Breast epithelium (tissue), 4 donors: ENCODE data around the gene UCP2. TPM values are rescaled to one million over a fixed set of nuclear protein-coding genes. Genes with fewer than 3 reads are reported as not detected.

Experiments used
- DNase-seq, 2 donors: peaks; one replicate each; pipeline ENCODE4 v3.0.0-alpha.2; 2019; ENCODE audit warnings: low spot score in 2 of 2
- H3K27ac ChIP-seq, 2 donors: fragments of 200-600 bp; sonication (generic) in 1 of 2; one replicate each; pipeline ENCODE4 v1.5.1; 2016 to 2019; ENCODE audit warnings: mild to moderate bottlenecking in 1 of 2
- H3K27me3 ChIP-seq, 2 donors: fragments of 200-600 bp; sonication (generic) in 1 of 2; one replicate each; pipeline versions ENCODE4 v1.5.1 to v1.6.0; 2017 to 2019; ENCODE audit warnings: control low read depth in 1 of 2, mild to moderate bottlenecking in 1 of 2
- H3K36me3 ChIP-seq: fragments of 200-600 bp; one replicate; pipeline ENCODE4 v1.5.1; 2019
- H3K4me1 ChIP-seq, 2 donors: fragments of 200-600 bp; sonication (generic); one replicate each; pipeline ENCODE4 v1.5.1; 2016 to 2019; ENCODE audit warnings: control low read depth in 1 of 2
- H3K4me3 ChIP-seq, 3 donors: fragments of 200-600 bp; sonication (generic); 1 replicate in 2 of 3; 2 replicates in 1 of 3; pipeline ENCODE4 v1.5.1; 2016 to 2019; ENCODE audit warnings: mild to moderate bottlenecking in 3 of 3, moderate library complexity in 2 of 3
- H3K9me3 ChIP-seq, 2 donors: fragments of 200-600 bp; sonication (generic) in 1 of 2; one replicate each; pipeline ENCODE4 v1.5.1; 2016 to 2019; ENCODE audit warnings: control low read depth in 1 of 2
- POLR2A ChIP-seq: fragments of 450-650 bp; IDR thresholded peaks from one replicate; pipeline ENCODE4 v1.6.1; 2016; ENCODE audit warnings: antibody characterized with exemption, mild to moderate bottlenecking, moderate library complexity
- POLR2AphosphoS5 ChIP-seq, 3 donors: sonication (generic); formaldehyde crosslinking; IDR thresholded peaks; one replicate each; pipeline ENCODE4 v1.6.1; 2017; ENCODE audit warnings: antibody characterized with exemption in 3 of 3
- intact Hi-C: fragments of 100-400 bp; cut with DNase I; formaldehyde crosslinking; loops from one replicate; pipeline ENCODE4 v1.15.1; 2023; ENCODE audit warnings: low total_unique reads
- total RNA-seq, 3 donors: library from RNA; depleted of rRNA; stranded (reverse); fragments of >200 nt; gene quantifications; one replicate each; pipeline ENCODE4 v1.1.0, GENCODE V29; 2016
- TF ChIP-seq, protein P1 (sequence below), 3 donors: fragments of 450-650 bp; IDR thresholded peaks; one replicate each; pipeline ENCODE4 v1.5.1; 2016 to 2017; ENCODE audit warnings: antibody characterized with exemption in 3 of 3, mild to moderate bottlenecking in 3 of 3, moderate library complexity in 3 of 3

UCP2 gene
- total RNA-seq, 3 donors from 2014 or later: 28.2 to 82.4 (median 45.2) TPM

DNA sequence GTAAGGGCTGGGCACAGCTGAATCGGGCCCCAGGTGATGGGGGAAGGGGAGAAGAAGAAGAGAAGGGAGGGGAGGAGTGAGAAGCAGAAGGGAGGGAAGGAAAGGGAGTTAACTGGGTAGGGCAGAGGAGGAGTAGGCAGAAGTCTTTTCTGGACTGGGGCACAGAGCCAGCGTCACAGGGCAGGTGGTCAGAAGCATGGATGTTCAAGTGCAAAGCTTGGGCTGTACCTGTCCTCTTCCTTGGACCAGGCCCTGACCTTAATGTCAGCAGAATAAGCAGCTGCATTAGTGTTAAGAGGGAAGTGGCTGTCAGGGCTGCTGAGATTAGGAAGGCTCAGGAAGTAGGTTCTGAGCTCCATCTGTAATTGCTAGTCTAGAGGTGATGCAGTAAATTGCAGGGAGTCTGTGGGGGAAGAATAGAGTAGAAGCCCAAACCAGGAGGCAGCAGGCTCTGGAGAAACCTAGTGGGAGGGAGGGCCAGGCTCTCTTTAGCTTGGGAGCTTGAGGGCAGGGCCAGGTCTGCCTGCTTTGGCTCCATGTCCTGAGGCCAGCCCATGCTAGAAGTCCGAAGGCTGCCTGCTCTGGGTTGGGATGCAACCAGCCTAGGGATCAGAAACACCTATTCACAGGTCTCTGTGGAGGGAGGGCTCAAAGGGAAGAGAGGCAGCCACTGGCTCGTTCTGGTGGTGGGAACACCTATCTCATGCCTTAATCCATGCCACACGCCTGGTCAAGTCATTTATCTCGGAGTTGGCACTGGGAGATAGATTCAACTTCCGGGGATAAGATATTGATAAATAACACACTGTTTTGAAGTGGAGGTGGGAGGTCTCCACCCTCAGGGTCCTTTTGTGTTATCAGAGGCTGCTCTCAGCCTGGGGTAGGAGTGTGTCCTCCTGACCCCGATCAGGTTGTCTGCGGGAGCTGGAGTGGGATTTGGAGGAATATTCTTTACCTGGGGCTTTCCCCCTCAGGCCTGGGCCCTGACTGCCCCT lies 28.0 kb upstream of the UCP2 start:
- intact Hi-C loops: no loop called here
- no peak for DNase-seq

DNA sequence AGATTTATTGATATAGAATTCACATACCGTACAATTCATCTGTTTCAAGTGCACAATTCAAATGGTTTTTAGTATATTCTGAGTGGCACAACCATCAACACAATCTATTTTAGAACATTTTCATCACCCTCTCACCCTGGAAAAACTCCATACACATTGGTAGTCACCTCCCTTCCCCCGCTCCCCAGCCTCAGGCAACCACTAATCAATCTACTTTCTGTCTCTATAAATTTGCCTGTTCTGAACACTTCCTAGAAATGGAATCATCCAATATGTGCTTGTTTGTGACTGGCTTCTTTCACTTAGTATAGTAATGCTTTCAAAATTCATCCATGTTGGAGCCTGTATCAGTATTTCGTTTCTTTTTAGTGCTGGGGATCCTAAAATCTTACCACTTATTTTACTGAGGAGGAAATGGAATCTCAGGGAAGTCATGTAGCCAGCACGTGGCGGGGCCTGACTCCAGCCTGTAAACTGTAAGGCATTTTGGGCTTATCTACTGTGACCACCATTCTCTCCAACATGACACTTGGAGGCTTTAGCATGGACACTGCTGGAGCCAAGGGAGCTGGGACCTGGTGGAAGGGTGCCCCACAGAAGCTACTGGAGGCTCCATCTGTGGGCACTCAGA lies 27.1 kb upstream of the UCP2 start:
- intact Hi-C loops: loop anchor here (5.0 kb wide), 1 partner anchor 197 kb away; no protein-coding TSS in a partner anchor
- H3K36me3 ChIP-seq: no peaks in the 10 kb centered on the region

More for the DNA sequence above, 28.0 kb upstream of the UCP2 start:
- Histone ChIP-seq H3K4me3 (no peak overlapping the region), H3K4me1 (no peaks in the 10 kb centered on the region), H3K27ac (no peak overlapping the region), H3K9me3 (no peaks in the 10 kb centered on the region), H3K36me3 (no peaks in the 10 kb centered on the region), H3K27me3 (no peaks in the 10 kb centered on the region)
- TF ChIP-seq POLR2AphosphoS5 (IDR thresholded peaks at IDR 0.05) (no peak), POLR2A (no peak)
- TF ChIP-seq, protein P1, sequence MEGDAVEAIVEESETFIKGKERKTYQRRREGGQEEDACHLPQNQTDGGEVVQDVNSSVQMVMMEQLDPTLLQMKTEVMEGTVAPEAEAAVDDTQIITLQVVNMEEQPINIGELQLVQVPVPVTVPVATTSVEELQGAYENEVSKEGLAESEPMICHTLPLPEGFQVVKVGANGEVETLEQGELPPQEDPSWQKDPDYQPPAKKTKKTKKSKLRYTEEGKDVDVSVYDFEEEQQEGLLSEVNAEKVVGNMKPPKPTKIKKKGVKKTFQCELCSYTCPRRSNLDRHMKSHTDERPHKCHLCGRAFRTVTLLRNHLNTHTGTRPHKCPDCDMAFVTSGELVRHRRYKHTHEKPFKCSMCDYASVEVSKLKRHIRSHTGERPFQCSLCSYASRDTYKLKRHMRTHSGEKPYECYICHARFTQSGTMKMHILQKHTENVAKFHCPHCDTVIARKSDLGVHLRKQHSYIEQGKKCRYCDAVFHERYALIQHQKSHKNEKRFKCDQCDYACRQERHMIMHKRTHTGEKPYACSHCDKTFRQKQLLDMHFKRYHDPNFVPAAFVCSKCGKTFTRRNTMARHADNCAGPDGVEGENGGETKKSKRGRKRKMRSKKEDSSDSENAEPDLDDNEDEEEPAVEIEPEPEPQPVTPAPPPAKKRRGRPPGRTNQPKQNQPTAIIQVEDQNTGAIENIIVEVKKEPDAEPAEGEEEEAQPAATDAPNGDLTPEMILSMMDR (IDR thresholded peaks at IDR 0.05): no peak

DNA sequence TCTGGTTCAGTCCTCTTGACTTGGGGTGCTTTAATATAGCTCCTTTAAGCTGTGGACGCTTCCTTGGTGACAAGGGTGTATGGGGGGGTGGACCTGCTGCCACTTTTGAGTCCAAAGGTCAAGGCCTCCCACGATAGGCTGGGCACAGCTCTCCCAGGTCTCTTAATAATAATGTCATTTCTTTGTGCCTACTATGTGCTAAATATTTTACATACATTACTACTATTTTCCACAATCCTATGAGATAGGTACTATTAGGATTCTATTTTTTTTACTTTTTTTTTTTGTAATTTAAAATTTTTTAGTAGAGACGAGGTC lies 26.5 kb upstream of the UCP2 start:
- Histone ChIP-seq H3K27me3 (no peaks in the 10 kb centered on the region), H3K4me1 (no peaks in the 10 kb centered on the region), H3K4me3 (no peak overlapping the region), H3K36me3 (no peaks in the 10 kb centered on the region), H3K27ac (no peak overlapping the region), H3K9me3 (no peaks in the 10 kb centered on the region)
- no peak for DNase-seq
- TF ChIP-seq POLR2A (no peak), POLR2AphosphoS5 (IDR thresholded peaks at IDR 0.05) (no peak)
- TF ChIP-seq, protein P1 (IDR thresholded peaks at IDR 0.05): no peak
- intact Hi-C loops: loop anchor here (5.0 kb wide), 1 partner anchor 197 kb away; no protein-coding TSS in a partner anchor

More for the DNA sequence above, 27.1 kb upstream of the UCP2 start:
- no peak for DNase-seq
- no peak for TF ChIP-seq POLR2AphosphoS5 (IDR thresholded peaks at IDR 0.05)
- TF ChIP-seq, protein P1 (IDR thresholded peaks at IDR 0.05): no peak
- no peak for TF ChIP-seq POLR2A
- Histone ChIP-seq H3K4me1 (no peaks in the 10 kb centered on the region), H3K4me3 (no peak overlapping the region), H3K27me3 (no peaks in the 10 kb centered on the region), H3K9me3 (no peaks in the 10 kb centered on the region), H3K27ac (no peak overlapping the region)

DNA sequence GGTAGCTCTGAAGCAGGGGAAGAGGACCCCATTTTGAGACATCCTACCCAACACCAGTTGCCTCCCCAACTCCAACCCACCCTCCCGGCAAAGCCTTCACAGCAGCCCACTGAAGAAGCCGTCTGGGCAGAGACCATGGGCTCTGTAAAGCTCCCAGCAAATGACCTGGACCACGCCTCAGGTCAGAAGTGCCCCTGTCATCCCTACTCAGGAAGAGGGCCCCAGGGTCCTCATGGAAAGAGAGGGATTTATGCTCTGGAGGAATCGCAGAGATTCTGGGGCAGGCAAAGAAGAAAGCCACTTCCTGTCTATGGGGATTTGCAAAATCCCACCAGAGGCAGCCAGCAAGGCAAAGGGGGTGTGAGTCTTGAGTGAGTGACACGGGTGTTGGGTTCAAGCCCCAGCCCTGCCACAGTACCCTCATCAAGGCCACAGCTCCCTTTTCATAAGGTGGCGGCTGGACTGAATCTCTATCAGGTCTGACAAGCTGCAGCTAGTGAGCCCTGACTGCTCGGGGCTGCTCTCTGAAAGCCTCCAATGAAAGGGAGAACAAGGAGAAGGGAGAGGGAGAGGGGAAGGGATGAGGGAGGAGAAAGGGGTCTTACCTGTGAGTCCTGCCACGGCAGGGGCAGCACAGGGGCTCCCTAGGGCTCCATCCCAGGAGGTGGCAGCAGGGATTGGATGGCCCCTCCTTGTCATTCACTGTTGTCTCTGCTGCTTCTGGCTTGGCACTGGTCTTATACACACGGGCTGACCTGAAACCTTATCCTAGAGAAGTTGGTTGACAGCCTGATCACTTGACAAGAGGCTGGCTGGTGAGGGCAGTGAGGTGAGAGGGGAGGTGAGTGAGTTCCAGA lies 26.0 kb upstream of the UCP2 start, which contains the start of gene UCP3:
TSS of gene UCP3 (minus strand) at position 713 of the 857 bp plus-strand sequence. CDS start 2,043 bp downstream, outside the sequence.
- TF ChIP-seq POLR2A: no peak
- TF ChIP-seq, protein P1 (IDR thresholded peaks at IDR 0.05): no peak
- TF ChIP-seq POLR2AphosphoS5 (IDR thresholded peaks at IDR 0.05): no peak
- DNase-seq: no peak

More for the DNA sequence above, 26.0 kb upstream of the UCP2 start, which contains the start of gene UCP3:
- Histone ChIP-seq H3K27me3 (no peaks in the 10 kb centered on the region), H3K4me3 (no peak within 1 kb of the TSS), H3K9me3 (no peaks in the 10 kb centered on the region), H3K4me1 (no peaks in the 10 kb centered on the region), H3K27ac (no peak within 1 kb of the TSS), H3K36me3 (no peaks in the 10 kb centered on the region)
- intact Hi-C loops: loop anchor here (5.0 kb wide), 1 partner anchor 196 kb away; no protein-coding TSS in a partner anchor
